ENCODE results near the gene MIX23.

- TF ChIP-seq CTCF (conservative IDR thresholded peaks at IDR 0.05; ENCODE audit: low read depth, low read length) (no peak), EZH2phosphoT487 (IDR thresholded peaks at IDR 0.05; ENCODE audit: borderline replicate concordance, low read length) (no peak), EZH2 (IDR thresholded peaks at IDR 0.05; ENCODE audit: low read length, unreplicated experiment) (no peak)
These were observed 70.2 kb downstream of the MIX23 start for GRCh38 chr3:122312826-122313225.

Data from PC-3 (cell line).